Fibroblast of upper back skin (primary cell): ENCODE measurements around the gene GRK1.

Source experiments
- DNase-seq: peaks from one replicate; pipeline ENCODE4 v3.0.0-alpha.2; 2013

The GRK1 gene

DNA sequence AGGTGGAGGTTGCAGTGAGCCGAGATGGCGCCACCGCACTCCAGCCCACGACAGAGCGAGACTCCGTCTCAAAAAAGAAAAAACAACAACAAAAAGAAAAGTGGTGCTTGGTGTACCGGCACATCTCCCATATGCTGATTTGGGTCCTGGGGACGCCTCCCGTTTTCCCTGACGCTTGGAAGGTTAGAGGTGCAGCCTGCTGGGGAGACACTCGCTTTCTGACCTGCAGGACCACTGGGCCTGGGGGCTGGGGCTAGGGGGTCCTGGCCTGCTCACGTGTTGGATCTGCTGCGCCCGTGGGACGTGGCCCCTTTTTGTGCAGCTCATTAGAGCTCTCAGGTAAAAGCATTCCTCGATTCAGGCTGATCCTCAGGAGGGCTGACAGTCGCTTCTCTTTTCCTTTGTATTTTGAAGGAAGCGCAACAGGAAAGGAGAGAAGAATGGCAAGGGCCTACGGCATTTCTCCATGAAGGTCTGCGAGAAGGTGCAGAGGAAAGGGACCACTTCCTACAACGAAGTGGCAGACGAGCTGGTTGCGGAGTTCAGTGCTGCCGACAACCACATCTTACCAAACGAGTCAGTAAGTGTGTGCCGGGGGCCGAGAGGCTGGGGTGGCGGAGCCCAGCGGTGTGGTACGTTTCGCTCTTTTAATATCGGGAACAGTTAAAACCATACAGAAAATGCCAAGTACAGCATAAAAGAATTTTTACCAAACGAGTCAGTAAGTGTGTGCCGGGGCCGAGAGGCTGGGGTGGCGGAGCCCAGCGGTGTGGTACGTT lies 34.1 kb upstream of the GRK1 start:
- no peak for DNase-seq

DNA sequence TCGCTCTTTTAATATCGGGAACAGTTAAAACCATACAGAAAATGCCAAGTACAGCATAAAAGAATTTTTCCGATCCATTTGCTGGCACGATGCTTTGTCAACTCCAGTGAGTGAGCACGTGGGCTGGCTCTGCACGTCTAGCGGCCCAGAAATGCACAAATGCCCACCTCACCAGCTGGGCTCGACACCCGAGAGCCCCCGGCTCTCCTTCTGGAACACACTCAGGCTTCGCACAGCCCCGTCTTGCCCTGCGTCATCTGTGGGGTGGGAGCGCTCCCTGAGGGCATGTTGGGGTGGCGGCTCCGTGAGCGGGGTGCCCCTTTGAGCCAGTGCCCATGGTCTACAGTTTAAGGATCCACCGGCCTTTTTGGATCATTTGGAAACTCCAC lies 33.5 kb upstream of the GRK1 start:
- no peak for DNase-seq

DNA sequence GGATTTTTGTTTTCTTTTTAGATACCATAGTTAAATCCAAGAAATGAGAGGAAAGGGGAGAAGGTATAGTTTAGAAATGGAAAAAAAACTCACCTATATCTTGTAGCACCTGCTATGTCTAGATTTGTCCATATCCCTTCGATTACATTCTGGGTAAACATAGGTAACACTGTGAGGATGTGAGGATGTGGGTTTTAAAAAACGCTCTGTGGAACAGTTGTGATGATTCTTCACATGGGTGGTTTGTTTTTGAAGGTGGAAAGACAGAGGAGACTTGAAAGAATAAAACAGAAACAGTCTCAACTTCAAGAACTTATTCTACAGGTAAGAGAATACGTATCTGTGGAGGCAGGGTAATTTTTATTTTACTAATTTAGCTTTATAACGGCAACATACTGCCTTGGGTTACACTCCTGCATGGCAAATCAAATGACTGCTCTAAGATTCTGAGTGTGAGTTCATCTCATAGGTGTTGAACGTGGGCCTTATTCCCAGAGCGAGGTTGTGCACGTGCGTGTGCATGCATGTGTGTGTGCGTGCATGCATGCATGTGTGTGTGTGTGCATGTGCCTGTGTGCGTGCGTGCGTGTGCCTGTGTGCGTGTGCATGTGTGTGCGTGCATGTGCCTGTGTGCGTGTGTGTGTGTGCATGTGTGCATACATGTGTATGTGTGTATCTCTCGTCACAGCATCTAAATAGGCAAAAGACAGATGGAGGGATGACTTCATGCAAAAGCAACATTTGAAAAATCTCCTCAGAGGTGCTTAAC lies 32.6 kb upstream of the GRK1 start:
- DNase-seq = no peak

DNA sequence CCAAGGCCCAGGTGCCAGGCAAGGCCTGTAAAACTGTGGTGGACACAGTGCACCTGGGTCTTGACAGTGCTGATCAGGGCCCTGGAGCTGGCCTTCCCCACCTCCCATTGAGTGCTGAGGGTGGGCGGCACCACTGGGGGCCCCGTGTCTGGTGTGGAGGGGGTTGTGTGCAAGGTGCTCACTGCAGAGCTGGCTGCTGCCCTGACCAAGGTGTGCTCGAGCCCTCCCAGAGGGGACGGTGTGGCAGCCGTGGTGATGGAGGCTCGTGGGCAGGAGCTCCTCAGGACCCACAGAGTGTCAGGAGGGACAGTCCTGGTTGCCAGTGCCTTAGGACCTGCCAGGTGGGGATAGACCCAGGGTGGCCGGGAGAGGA lies 32.0 kb upstream of the GRK1 start:
- DNase-seq = no peak

DNA sequence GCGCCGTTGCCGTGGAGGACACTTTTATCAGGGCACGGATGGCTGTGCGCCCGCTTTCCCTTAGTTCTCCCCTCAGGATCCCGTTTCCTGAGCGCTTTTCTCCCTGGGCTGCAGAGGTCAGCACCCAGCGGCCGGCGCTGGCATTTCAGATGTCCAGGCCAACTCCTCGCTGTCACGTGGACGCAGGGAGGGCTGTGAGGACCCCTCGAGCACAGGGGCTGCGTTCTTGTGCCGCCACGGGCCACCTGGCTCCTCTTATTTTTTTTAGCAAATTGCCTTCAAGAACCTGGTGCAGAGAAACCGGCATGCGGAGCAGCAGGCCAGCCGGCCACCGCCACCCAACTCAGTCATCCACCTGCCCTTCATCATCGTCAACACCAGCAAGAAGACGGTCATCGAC lies 31.3 kb upstream of the GRK1 start:
- no peak for DNase-seq

DNA sequence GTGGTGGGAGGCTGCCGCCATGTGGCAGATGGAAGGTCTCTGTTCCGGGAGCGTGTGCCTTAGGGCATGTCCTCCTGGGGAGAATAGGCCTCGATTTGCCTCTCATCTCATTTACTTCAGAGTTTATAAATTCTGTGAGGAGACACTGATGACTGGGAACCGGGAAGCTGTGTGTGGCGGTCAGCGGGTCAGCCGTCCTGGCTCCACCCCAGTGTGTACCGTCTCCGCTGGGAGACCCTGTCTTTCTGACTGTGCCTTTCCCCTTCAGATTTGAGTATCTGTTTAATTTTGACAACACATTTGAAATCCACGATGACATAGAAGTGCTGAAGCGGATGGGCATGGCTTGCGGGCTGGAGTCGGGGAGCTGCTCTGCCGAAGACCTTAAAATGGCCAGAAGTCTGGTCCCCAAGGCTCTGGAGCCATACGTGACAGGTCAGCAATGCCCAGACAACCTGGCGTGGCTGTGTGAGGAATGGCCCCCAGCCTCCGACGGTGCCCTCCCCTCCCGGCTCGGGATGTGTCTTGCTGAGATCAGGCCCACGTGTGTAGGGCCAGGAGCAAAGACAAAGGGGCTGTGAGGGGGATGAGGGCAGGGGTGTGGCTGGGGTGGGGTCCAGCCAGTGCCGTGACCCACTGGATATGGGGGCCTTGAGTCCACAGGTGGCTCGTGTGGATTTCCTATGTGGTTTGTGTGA lies 30.6 kb upstream of the GRK1 start:
- no peak for DNase-seq

DNA sequence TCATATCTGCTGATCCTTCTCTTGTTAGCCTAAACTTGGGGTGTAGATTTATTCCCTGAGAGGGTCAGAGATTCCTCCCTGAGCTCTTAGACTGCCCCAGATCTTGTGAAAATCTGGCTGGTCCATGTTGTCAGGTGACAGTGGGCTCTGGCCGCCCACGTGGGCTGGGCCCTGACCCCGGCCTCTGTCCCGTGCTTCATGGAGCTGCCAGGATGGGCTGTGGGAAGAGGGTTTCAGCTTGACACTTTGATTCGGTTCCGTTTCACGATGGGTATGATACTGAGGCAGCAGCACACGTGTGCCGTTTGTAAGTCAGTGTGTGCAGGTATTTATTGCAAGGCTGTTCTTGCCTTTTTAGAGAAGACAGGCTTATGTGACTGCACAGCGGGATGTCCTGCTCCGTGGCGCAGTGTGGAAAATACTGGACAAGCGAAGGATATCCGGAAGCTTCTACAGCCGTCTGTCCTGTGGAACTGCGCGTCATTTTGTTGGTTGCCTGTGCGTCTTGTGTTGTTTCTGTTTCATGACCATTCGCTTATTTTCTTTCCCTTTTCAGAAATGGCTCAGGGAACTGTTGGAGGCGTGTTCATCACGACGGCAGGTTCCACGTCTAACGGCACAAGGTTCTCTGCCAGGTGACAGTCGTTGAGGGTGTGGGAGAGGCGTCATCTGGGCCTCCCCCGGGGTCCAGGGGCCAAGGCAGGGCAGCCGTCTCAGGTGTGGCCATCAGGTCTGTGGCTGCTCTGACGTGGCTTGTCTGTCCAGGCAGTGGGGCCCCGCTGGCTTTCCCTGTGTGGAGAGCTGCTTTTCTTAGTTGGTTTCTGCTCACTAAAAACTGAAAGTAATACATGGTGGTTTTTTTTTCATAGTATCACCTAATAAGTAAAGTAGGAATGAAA lies 29.5 kb upstream of the GRK1 start:
- DNase-seq = no peak

DNA sequence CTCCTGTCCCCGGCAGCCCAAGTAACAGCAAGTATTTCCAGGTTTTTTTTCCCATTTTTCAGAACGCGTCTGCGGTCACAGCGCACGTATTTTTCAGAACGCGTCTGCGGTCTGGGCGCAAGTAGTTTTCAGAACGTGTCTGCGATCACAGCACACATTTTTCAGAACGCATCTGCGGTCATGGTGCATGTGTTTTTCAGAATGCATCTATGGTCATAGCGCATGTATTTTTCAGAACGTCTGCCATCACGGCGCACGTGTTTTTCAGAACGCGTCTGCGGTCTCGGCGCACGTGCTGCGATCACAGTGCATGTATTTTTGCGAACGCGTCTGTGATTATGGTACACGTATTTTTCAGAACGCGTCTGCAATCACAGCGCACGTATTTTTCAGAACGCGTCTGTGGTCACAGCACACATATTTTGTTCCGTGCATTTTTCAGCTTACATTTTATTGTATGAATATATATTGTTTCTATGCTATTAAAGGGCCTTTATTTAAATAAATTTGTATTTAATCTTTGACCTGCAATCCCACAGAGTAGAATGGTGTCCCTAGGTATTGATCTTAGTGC lies 28.8 kb upstream of the GRK1 start:
- DNase-seq = no peak

DNA sequence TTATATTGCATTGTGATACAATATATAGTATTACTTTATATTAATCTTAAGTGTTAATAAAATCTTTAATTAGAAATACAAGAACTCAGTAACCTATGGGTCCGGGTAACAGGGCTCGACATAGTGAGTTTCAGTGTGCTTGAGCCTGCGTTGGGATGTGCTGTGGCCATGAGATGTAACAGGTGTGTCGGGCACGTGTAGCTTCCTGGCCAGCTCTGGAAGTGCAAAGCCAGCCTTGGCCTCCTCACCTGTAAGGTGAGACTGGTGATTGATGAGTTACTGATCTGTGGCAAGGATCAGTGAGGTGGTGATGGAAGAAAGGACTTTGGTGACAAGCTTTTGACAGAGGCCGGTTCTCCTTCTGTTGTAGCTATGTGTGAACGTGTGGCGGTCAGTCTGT lies 28.2 kb upstream of the GRK1 start:
- DNase-seq = no peak

DNA sequence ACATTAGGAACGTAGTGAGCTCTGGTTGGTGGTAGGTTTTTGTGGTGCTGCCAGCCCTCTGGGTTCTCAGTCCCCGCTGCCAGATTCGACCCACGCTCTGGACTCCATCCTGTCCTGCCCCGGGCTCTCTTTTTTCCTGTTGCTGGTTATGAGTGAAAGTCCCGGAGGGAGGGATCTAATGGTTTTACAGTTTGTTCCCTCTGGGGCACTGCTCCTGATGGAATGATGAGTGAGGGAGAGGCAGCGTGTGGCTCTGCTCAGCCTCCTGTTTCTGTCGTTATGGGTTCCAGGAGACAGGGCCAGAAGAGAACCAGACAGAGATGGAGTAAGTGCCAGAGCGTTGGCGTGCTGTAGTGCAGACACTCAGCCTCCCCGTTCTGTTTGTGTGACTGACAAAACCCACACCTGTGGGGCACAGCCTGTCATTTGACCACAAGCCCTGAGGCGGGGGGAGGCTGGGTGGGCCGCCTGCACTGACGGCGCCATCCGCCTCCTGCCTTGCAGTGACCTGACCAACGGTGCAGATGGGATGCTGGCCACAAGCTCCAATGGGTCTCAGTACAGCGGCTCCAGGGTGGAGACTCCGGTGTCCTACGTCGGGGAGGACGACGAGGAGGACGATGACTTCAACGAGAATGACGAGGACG lies 27.3 kb upstream of the GRK1 start:
- no peak for DNase-seq

DNA sequence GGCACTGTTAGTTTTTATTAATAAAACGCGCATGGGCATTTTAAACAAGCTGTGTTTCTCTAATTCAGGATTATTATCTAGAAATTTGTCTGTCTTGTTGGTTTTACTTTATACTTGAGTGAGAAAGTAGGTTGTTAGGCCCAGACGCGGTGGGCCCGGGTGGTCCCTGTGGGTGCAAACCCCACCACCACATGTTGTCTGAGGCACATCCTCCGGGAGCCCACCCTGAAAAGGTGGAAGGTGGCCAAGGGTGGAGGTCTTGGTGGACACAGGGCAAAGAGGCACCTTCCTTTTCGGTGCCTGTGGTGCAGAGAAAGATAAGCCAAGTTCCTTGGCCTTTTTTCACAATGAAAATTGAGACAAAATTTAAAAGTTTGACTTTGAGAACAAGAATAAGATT lies 25.6 kb upstream of the GRK1 start:
- no peak for DNase-seq

DNA sequence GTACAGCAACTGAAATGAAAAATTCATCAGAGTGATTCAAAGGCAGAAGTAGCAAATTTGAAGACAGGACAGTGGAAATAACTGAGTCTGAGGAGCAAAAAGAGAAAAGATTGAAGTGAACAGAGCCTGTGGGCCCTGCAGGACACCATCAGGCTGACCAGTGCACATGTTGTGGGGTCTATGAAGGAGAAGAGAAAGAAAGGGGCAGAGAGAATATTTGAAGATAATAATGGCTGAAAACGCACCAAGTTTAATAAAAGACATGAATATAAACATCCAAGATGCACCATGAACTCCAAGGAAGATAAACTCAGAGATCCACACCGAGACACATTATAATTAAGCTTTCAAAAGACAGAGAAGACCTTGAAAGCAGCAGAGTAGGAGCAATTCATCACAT lies 24.5 kb upstream of the GRK1 start:
- DNase-seq = no peak

DNA sequence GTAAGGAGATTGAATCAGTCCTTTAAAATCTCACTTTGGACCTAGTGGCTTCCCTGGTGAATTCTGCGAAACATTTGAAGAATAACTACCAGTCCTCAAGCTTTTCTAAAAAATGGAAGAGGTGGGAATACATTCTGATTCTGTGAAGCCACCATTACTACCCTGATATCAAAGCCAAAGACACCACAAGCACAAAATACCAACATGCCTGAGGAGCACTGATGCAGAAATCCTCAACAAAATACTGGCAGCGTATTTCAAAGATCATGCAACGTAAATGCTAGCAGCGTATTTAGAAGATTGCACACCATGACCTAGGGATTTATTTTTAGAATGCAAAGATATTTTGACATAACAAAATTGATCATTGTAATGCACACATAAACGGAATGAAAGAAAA lies 23.4 kb upstream of the GRK1 start:
- DNase-seq = no peak

DNA sequence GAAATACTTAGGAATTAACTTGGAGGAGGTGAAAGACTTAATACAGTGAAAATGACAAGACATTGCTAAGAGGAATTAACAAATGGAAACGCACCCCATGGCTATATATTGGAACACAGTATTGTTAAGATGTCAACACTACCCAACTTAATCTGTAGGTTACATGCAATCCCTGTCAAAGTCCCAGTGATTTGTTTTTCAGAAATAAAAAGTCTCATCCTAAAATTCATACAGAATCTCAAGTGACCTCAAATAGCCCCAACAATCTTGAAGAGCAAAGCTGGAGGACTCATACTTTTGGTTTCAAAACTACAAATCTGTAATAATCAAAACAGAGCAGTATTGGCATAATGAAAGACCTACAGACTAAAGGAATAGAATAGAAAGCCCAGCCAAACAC lies 22.2 kb upstream of the GRK1 start:
- DNase-seq = no peak

DNA sequence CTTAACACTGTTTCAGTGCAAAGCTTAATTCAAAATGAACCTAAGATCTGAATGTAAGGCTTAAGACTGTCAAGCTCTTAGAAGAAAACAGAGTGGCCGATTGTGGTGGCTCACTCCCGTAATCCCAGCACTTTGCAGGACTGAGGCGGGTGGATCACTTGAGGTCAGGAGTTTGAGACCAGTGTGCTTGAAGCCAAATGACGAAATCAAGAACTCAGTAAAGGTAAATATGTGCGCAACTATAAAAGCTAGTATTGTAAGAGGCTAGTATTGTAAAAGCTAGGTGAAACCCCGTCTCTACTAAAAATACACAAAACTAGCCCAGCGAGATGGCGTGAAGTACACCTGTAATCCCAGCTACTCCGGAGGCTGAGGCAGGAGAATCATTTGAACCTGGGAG lies 21.7 kb upstream of the GRK1 start:
- DNase-seq = no peak

DNA sequence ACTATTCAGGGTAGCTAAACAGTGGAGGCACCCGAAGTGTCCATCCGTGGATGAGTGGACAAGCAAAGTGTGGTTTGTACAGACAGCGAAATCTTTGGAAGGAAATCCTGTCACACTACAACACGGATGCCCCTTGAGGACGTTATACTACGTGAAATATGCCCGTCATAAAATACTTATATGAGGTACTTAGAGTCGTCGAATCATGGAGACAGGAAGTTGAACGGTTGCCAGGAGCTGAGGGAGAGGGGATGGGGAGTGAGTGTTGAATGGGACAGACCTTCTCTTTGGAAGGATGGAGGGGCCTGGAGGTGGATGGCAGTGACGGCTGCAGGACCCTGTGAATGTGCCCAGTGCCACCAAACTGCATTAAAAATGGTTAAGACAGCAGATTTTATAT lies 20.6 kb upstream of the GRK1 start:
- no peak for DNase-seq

DNA sequence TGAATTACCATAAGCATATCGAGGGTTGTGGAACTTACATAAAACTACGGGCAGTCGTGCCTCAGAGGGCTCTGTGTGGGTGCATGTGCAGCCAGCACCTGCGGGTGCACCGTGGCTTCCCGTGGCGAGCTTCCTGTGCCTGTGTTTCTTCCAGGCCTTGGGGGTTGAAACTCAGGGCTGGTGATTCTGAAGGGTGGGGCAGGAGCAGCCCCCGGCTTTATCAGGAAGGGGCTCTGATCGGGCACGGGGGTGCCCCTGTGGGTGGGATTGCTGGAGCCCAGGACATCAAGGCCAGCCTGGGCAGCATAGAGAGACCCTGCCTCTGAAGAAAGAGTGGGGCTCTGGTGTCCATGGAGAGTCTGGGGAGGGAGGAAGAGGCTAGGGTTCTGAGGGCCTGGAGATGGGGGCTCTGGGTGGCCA lies 20.1 kb upstream of the GRK1 start:
- DNase-seq = no peak

DNA sequence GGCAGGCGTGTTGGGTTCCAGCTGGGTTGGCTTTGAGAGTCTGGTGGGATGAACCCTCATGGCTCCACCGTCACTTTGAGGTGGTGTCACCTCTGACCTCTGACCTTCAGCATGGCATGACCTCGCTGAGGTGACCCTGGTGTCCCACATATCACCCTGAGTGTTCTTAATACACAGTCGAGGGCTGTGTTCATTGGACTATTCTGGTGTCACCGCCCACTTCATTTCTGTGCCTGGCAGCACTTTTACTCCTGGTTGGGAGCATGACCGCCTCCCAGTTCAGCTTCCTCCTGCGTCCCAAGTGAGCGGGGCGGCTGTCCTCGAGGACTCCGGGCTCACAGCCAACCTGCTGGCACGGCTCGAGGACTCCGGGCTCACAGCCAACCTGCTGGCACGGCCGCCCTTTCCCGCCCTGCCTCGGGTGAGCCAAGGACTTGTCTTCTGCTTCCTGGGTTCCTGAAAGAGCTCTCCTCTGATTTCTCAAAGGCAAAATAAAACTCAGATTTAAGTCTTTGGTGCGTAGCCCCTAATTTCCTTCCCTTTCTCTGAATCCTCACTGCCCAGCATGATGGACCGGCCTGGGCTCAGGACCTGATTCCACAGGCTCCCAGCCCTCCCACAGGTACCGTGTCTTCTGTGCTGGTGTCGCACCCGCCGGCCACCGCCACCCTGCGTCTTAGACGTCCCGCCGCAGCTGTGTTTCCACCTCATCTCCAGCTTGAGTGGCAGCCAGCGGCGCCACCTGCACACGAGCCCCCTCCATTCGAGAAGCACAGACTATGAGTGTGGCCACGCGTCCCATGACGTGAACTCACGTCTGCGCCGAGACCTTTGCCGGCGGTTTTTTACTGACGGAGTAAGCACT lies 19.4 kb upstream of the GRK1 start:
- DNase-seq = no peak

DNA sequence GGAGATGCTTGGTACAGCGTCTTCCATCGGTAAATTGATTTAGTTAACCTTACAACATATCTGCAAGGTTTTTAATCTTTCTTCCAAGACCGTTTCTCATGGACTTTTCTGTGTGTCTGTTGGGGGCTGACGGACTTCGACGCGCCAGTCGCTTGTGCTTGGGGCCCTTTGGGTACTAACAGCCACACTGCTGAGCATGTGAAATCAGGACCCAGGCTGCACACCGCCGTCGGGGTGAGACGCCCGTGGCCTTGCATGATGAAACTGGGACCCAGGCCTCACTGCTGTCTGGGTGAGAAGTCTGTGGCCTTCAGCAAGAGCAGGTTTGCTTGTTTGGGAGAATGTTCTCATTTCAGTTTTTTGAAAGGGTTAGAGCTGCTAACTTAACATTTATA lies 18.8 kb upstream of the GRK1 start:
- no peak for DNase-seq

DNA sequence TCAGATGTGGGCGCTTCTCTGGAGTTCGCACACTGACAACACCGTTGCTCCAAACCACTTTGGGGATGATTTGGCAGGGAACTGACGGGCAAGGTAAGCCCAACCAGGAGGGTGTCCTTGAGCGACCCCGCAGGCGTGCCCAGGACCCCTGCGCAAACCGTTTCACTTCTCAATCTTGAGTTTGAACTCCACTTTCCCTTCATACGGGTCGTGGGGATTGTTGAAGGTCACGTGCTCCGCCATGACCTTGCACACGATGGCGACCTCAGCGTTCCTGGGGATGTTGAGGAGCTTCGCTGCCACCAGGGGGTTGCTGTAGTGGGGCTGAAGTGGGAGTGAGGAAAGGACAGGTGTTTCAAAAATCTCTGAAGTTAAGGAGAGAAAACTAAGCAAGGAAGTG lies 17.8 kb upstream of the GRK1 start:
- no peak for DNase-seq

DNA sequence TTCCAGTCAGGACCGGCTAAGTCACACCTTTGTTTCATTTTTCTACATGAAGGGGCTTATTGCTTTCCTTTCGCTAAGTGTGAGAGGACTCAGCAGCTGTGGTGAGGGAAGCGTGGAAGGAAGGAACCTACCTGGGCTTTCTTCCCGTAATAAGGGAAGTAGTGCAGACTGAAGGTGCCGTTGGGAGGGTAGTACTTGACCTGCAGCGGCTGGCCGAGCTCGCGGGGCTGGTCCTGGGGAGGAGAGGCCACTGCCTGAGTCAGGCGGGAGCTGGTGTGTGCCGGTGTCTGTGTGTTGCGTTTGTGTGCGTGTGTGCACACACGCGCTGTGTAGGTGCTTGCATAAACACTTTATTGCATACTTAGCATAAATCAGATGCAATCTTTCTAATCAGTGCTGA lies 16.7 kb upstream of the GRK1 start:
- no peak for DNase-seq
